Measurements from ENCODE around the gene RD3L. TPM values are rescaled to one million over a fixed set of nuclear protein-coding genes. Genes with fewer than 3 reads are reported as not detected.

RD3L gene
- total RNA-seq, 1 experiment from 2014 or later, result not detected

DNA sequence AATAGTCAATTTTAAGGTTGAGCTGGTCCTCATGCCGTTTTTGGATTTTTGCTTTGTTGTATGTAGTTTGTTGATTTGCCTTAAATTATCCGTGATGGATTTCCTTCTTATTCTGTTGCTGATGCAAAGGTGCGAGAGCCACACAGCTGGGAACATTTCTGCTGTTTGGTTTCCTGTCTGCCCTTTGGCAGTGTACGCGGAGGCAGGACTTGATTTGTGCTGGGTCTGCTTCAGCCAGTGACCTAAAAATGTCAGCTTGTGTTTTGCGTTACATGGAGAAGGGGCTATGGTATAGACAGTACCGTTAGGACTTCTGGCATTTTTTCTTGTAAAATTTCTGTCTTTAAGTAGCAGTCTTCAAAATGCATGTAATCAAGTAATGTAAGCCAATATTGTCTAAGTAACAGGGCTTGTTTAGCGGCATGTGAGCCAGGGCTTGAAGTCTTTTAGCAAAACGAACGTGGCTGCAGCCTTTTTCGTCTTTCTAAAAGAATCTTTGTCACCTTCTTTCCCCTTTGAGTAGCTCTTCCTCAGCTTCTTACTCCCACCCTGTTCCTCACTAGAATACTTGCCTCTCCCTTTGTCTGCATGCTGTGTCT is 18.2 kb upstream of the RD3L start:
- Histone ChIP-seq H2BK5ac (ENCODE audit: insufficient read length, low read length) (no peak overlapping the region), H4K91ac (ENCODE audit: insufficient read length, low read depth, low read length) (no peak overlapping the region), H4K20me1 (ENCODE audit: control insufficient read depth, insufficient read depth, insufficient read length) (peaks cover 3% of the 10 kb centered on the region), H2AK5ac (ENCODE audit: insufficient read length, low read length) (no peak overlapping the region), H2BK120ac (ENCODE audit: low read depth, low read length, poor library complexity, severe bottlenecking) (no peak overlapping the region), H3K9me3 (ENCODE audit: control insufficient read depth, low read depth, low read length) (no peaks in the 10 kb centered on the region), H2BK15ac (ENCODE audit: low read depth, low read length) (no peak overlapping the region), H3K56ac (ENCODE audit: insufficient read length, low read depth, low read length) (no peak overlapping the region), H3K27me3 (ENCODE audit: insufficient read depth, low read length) (no peaks in the 10 kb centered on the region), H3K18ac (ENCODE audit: insufficient read length, low read depth, low read length) (no peak overlapping the region), H3K23ac (ENCODE audit: insufficient read length, low read depth, low read length) (no peak overlapping the region), H2AFZ (ENCODE audit: low read length) (no peak overlapping the region), H3K4ac (ENCODE audit: low read depth, low read length) (no peak overlapping the region), H3K27ac (ENCODE audit: insufficient read length, low read depth, low read length) (no peak overlapping the region), H3K4me1 (ENCODE audit: insufficient read depth, low read length) (no peaks in the 10 kb centered on the region), H3T11ph (ENCODE audit: low read length) (no peak overlapping the region), H2BK12ac (ENCODE audit: insufficient read length, low read depth, low read length) (no peak overlapping the region), H2BK20ac (ENCODE audit: low read depth, low read length, poor library complexity, severe bottlenecking) (no peak overlapping the region), H3K79me2 (ENCODE audit: insufficient read depth, low read length) (no peaks in the 10 kb centered on the region), H3K9ac (ENCODE audit: extremely low read depth, insufficient read length, low read length) (no peak overlapping the region), H3K4me2 (ENCODE audit: insufficient read depth, insufficient read length, low read length) (no peak overlapping the region), H4K8ac (replicated peaks; ENCODE audit: insufficient read length, low read depth, low read length) (no peak overlapping the region), H4K5ac (ENCODE audit: insufficient read length, low read depth, low read length) (no peak overlapping the region), H3K14ac (ENCODE audit: insufficient read depth, low read length) (no peak overlapping the region), H3K23me2 (ENCODE audit: insufficient read length, low read depth, low read length, poor library complexity, severe bottlenecking) (no peaks in the 10 kb centered on the region), H3K79me1 (ENCODE audit: insufficient read depth, low read depth, low read length, poor library complexity, severe bottlenecking) (no peaks in the 10 kb centered on the region)
- TF ChIP-seq, protein P1, sequence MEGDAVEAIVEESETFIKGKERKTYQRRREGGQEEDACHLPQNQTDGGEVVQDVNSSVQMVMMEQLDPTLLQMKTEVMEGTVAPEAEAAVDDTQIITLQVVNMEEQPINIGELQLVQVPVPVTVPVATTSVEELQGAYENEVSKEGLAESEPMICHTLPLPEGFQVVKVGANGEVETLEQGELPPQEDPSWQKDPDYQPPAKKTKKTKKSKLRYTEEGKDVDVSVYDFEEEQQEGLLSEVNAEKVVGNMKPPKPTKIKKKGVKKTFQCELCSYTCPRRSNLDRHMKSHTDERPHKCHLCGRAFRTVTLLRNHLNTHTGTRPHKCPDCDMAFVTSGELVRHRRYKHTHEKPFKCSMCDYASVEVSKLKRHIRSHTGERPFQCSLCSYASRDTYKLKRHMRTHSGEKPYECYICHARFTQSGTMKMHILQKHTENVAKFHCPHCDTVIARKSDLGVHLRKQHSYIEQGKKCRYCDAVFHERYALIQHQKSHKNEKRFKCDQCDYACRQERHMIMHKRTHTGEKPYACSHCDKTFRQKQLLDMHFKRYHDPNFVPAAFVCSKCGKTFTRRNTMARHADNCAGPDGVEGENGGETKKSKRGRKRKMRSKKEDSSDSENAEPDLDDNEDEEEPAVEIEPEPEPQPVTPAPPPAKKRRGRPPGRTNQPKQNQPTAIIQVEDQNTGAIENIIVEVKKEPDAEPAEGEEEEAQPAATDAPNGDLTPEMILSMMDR (conservative IDR thresholded peaks at IDR 0.05), result no peak
- 0 out of 7 replicates have a peak overlapping the region, but pooled peaks of 1 of the 3 experiments have one; percentile 13 for H3K27ac Mint-ChIP-seq
- DNase-seq, result no peak
- H3K9me3 Mint-ChIP-seq, result no peaks in the 10 kb centered on the region
- H3K4me1 Mint-ChIP-seq, result no peaks in the 10 kb centered on the region
- no peaks in the 10 kb centered on the region for H3K36me3 Mint-ChIP-seq (ENCODE audit: insufficient read depth in 1 of 3, low read depth in 3 of 3)
- H3K27me3 Mint-ChIP-seq (ENCODE audit: low read depth), result peaks cover 2% of the 10 kb centered on the region
- no CpG with 5 or more reads among the region's 11 CpGs for WGBS (ENCODE audit: extremely low coverage, insufficient read length, low lambda C conversion rate)
- H3K4me3 Mint-ChIP-seq, result no peak overlapping the region

Measured in H9 (cell line).